GM18519 (cell line): ENCODE results near the gene UXS1.

Experiments used
- ATAC-seq: cut with Tn5 transposase; IDR thresholded peaks from one replicate; pipeline ENCODE4 v1.9.1; 2021; ENCODE audit warnings: mild to moderate bottlenecking, moderate library complexity; ENCODE audit not compliant: unreplicated experiment, low FRiP score

Gene UXS1

GRCh38 chr2:106189764-106190468 lies 4.2 kb downstream of the UXS1 start:
- no peak for ATAC-seq

- no peak for ATAC-seq
Observed at GRCh38 chr2:106189325-106189724, 4.8 kb downstream of the UXS1 start.

- ATAC-seq, result no peak
Observed at GRCh38 chr2:106187273-106187891, 6.7 kb downstream of the UXS1 start.

GRCh38 chr2:106185475-106186184 lies 8.5 kb downstream of the UXS1 start:
- no peak for ATAC-seq

GRCh38 chr2:106184857-106185256 lies 9.2 kb downstream of the UXS1 start:
- ATAC-seq, result no peak

GRCh38 chr2:106184394-106184793 lies 9.7 kb downstream of the UXS1 start:
- ATAC-seq, result no peak

- no peak for ATAC-seq
Observed at GRCh38 chr2:106183101-106183696, 10.9 kb downstream of the UXS1 start.

- ATAC-seq, result no peak
Observed at GRCh38 chr2:106181064-106181463, 13.0 kb downstream of the UXS1 start.

- no peak for ATAC-seq
Observed at GRCh38 chr2:106180602-106181001, 13.5 kb downstream of the UXS1 start.

GRCh38 chr2:106178716-106179115 lies 15.4 kb downstream of the UXS1 start:
- ATAC-seq, result no peak

- ATAC-seq, result no peak
Observed at GRCh38 chr2:106177581-106177980, 16.5 kb downstream of the UXS1 start.

- no peak for ATAC-seq
Observed at GRCh38 chr2:106176446-106177099, 17.5 kb downstream of the UXS1 start.

- no peak for ATAC-seq
Observed at GRCh38 chr2:106175086-106175850, 18.8 kb downstream of the UXS1 start.

- no peak for ATAC-seq
Observed at GRCh38 chr2:106174056-106174455, 20.0 kb downstream of the UXS1 start.

- no peak for ATAC-seq
Observed at GRCh38 chr2:106172649-106173048, 21.5 kb downstream of the UXS1 start.

- no peak for ATAC-seq
Observed at GRCh38 chr2:106168657-106169056, 25.4 kb downstream of the UXS1 start.

- ATAC-seq, result no peak
Observed at GRCh38 chr2:106167067-106167466, 27.0 kb downstream of the UXS1 start.

- no peak for ATAC-seq
Observed at GRCh38 chr2:106165561-106165960, 28.5 kb downstream of the UXS1 start.

- ATAC-seq, result no peak
Observed at GRCh38 chr2:106165029-106165428, 29.1 kb downstream of the UXS1 start.

GRCh38 chr2:106163948-106164545 lies 30.1 kb downstream of the UXS1 start:
- ATAC-seq, result no peak
